ENCODE measurements around the gene KLF17. TPM values are rescaled to one million over a fixed set of nuclear protein-coding genes. Genes with fewer than 3 reads are reported as not detected.

KLF17 gene
- total and polyA plus RNA-seq, 11 donors = not detected

GRCh38 chr1:44146536-44147361 lies 28.1 kb downstream of the KLF17 start:
- no peak for TF ChIP-seq CTCF (IDR thresholded peaks at IDR 0.05)
- TF ChIP-seq POLR2A (IDR thresholded peaks at IDR 0.05) = no peak
- ATAC-seq = no peak
- Histone ChIP-seq H3K36me3 (no peaks in the 10 kb centered on the region), H3K27me3 (peaks cover 0 to 12% (median 3%) of the 10 kb centered on the region in 9 donors), H3K4me3 (no peak overlapping the region), H3K9me3 (peaks cover 0 to 41% (median 21%) of the 10 kb centered on the region in 12 donors), H3K27ac (no peak overlapping the region), H3K4me1 (no peaks in the 10 kb centered on the region)
- no peak for DNase-seq
- WGBS, 4 donors = 87 to 92% (median 89%) methylated on average over 28 of the region's 28 CpGs
- intact Hi-C loops (cut with DNase I) = no loop called here

DNA sequence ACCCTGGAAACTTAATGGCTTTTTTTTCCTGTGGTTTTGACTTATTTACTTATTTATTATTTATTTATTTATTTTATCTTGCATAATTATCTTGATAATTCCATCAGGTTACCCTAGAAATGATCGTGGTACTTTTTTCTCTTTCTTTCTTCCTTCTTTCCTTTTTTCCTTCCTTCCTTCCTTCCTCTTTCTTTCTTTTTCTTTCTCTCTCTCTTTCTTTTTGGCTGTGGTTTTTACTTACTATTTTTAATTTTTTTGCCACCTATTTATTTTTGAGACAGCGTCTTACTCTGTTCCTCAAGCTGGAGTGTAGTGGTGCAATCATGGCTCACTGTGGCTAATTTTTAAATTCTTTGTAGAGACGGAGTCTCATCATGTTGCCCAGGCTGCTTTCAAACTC lies 29.0 kb downstream of the KLF17 start:
- no peak for TF ChIP-seq CTCF (IDR thresholded peaks at IDR 0.05)
- TF ChIP-seq POLR2A (IDR thresholded peaks at IDR 0.05) = no peak
- no peaks in the 10 kb centered on the region for H3K36me3 ChIP-seq
- H3K4me3 ChIP-seq = no peak overlapping the region
- H3K4me1 ChIP-seq = no peaks in the 10 kb centered on the region
- DNase-seq = no peak
- intact Hi-C loops (cut with DNase I) = no loop called here
- H3K27ac ChIP-seq = no peak overlapping the region
- peaks cover 0 to 39% (median 21%) of the 10 kb centered on the region in 12 donors for H3K9me3 ChIP-seq
- WGBS, 4 donors = 78 to 83% (median 80%) methylated on average over 3 of the region's 3 CpGs
- H3K27me3 ChIP-seq = peaks cover 0 to 16% (median 5%) of the 10 kb centered on the region in 9 donors
- ATAC-seq = no peak

GRCh38 chr1:44151332-44151731 lies 32.7 kb downstream of the KLF17 start:
- no peak overlapping the region for H3K4me3 ChIP-seq
- no peak for ATAC-seq
- H3K36me3 ChIP-seq = no peaks in the 10 kb centered on the region
- DNase-seq = no peak
- WGBS, 4 donors = 66 to 75% (median 70%) methylated on average over 6 of the region's 6 CpGs
- intact Hi-C loops (cut with DNase I) = no loop called here
- no peak overlapping the region for H3K27ac ChIP-seq
- H3K9me3 ChIP-seq = peaks cover 0 to 5% (median 0%) of the 10 kb centered on the region in 12 donors
- TF ChIP-seq CTCF (IDR thresholded peaks at IDR 0.05) (no peak), POLR2A (IDR thresholded peaks at IDR 0.05) (no peak)
- peaks cover 0 to 18% (median 5%) of the 10 kb centered on the region in 9 donors for H3K27me3 ChIP-seq
- H3K4me1 ChIP-seq = no peaks in the 10 kb centered on the region

GRCh38 chr1:44151808-44152207 lies 33.2 kb downstream of the KLF17 start:
- DNase-seq (no peak), ATAC-seq (no peak)
- intact Hi-C loops (cut with DNase I) = no loop called here
- 38 to 57% (median 39%) methylated on average over 1 of the region's 1 CpG for WGBS, 4 donors
- Histone ChIP-seq H3K9me3 (peaks cover 0 to 2% (median 0%) of the 10 kb centered on the region in 12 donors), H3K4me3 (no peak overlapping the region), H3K27me3 (peaks cover 0 to 18% (median 5%) of the 10 kb centered on the region in 9 donors), H3K4me1 (no peaks in the 10 kb centered on the region), H3K27ac (no peak overlapping the region), H3K36me3 (no peaks in the 10 kb centered on the region)
- TF ChIP-seq CTCF (IDR thresholded peaks at IDR 0.05) = no peak
- TF ChIP-seq POLR2A (IDR thresholded peaks at IDR 0.05) = no peak

All from heart left ventricle (tissue), 16 donors.